Kidney (tissue), 14 donors: Measurements from ENCODE around the gene MYO16. TPM values are rescaled to one million over a fixed set of nuclear protein-coding genes. Genes with fewer than 3 reads are reported as not detected.

ENCODE experiments used
- DNase-seq, 5 donors: peaks; one replicate each; pipeline ENCODE4 v3.0.0-alpha.2; 2013 to 2020
- FAIRE-seq: peaks from 2 replicates; lab custom pipeline; 2012; peaks lifted over from hg19 to GRCh38; lab: Jason Lieb, UNC
- H3K27ac ChIP-seq, 2 donors: one replicate each; pipeline ENCODE4 v1.7.0; 2013; ENCODE audit warnings: low read depth in 2 of 2, low read length in 2 of 2, inconsistent platforms in 1 of 2
- H3K27me3 ChIP-seq: one replicate; pipeline ENCODE4 v1.7.1; 2013; ENCODE audit warnings: low read length, inconsistent platforms; ENCODE audit not compliant: control insufficient read depth, insufficient read depth
- H3K36me3 ChIP-seq, 3 donors: one replicate each; pipeline versions ENCODE4 v1.7.0 to v1.7.1; 2013; ENCODE audit warnings: low read length in 3 of 3, control low read depth in 1 of 3, inconsistent platforms in 1 of 3; ENCODE audit not compliant: insufficient read depth in 3 of 3, control insufficient read depth in 2 of 3
- H3K4me1 ChIP-seq, 3 donors: one replicate each; pipeline versions ENCODE4 v1.7.0 to v1.7.1; 2013; ENCODE audit warnings: low read length in 3 of 3, inconsistent platforms in 1 of 3, low read depth in 1 of 3; ENCODE audit not compliant: control insufficient read depth in 2 of 3, insufficient read depth in 2 of 3
- H3K4me3 ChIP-seq, 3 donors: one replicate each; pipeline versions ENCODE4 v1.7.0 to v1.8.1; 2013; ENCODE audit warnings: low read length in 3 of 3, control low read depth in 1 of 3, inconsistent platforms in 1 of 3
- H3K9ac ChIP-seq, 3 donors: one replicate each; pipeline versions ENCODE4 v1.7.0 to v1.7.1; 2013; ENCODE audit warnings: low read length in 3 of 3, control low read depth in 1 of 3, inconsistent platforms in 1 of 3
- H3K9me3 ChIP-seq, 3 donors: one replicate each; pipeline versions ENCODE4 v1.7.0 to v1.7.1; 2013; ENCODE audit warnings: low read length in 3 of 3, control low read depth in 1 of 3, inconsistent platforms in 1 of 3; ENCODE audit not compliant: control insufficient read depth in 2 of 3, insufficient read depth in 1 of 3
- intact Hi-C: fragments of 100-400 bp; cut with DNase I; formaldehyde crosslinking; loops from one replicate; pipeline ENCODE4 v1.11.1; 2022
- polyA plus RNA-seq: library from polyadenylated mRNA; stranded (reverse); fragments of 350-450 nt; fragmentation: Illumina TruSeq; extraction: RNeasy Lipid Tissue Mini Kit (QIAGEN cat#74804); gene quantifications from one replicate; pipeline ENCODE4 v1.2.3, GENCODE V29; 2014; ENCODE audit warnings: low read depth, low replicate concordance; ENCODE audit not compliant: insufficient read depth
- total RNA-seq: library from RNA; stranded (reverse); fragmentation: NEBNext Ultra II Directional; extraction: Animal tissue kit (Norgen Biotek cat#: 25700); gene quantifications from one replicate; pipeline ENCODE4 v1.2.1, GENCODE V29; 2021
- TF ChIP-seq, protein P1 (sequence below): IDR thresholded peaks from 3 replicates; pipeline ENCODE4 v1.5.1; 2012; ENCODE audit warnings: mild to moderate bottlenecking, moderate library complexity, borderline replicate concordance; ENCODE audit not compliant: insufficient read depth; ENCODE audit errors: extremely low read depth
- donor health status: control.
- donor health status: control.
- donor health status: control.
- donor health status: control.
- donor health status: control.
- donor health status: DM: yes; HTN: yes; CAD: no.
- donor health status: Normal renal cell carcinoma (clear cell type).

Gene MYO16
- total and polyA plus RNA-seq, 2 donors from 2014 or later: 0.22 to 0.43 TPM

DNA sequence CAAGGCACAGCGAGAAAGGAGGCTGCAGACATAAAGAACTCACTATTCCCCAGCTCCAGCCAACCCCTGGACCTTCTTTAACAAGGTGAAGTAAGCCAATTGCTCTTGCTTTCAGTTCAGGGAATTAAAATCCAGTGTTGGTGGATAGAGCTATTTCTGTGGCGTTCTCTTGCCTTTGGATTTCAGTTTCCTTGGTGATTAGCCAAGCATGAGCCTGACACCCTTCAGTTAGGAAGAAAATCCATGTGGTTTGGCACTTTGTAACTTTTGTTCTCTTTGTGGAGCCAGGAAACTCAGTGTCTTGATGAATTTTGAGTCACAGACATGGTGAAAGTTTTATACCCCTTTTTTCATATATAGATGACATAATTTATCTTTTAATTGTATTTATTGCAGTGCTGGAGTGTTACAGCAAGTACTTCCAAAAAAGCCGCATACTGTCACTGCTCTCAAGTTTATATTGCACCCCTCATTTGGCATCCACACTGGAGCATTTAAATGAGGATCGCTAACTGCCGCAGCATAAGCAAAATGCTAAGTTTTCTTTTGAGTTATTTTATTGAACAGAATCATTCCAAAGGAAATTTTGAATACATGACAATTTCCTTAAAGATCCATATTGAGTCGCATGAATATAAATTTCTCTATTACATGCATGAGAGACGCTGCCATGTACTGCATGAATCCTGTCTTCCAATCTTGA, 406.8 kb downstream of the MYO16 start:
- Histone ChIP-seq H3K9me3 (no peaks in the 10 kb centered on the region), H3K9ac (no peak overlapping the region), H3K36me3 (no peaks in the 10 kb centered on the region), H3K27me3 (no peaks in the 10 kb centered on the region), H3K4me3 (no peak overlapping the region), H3K4me1 (no peaks in the 10 kb centered on the region), H3K27ac (no peak overlapping the region)
- no peak for FAIRE-seq
- TF ChIP-seq, protein P1, sequence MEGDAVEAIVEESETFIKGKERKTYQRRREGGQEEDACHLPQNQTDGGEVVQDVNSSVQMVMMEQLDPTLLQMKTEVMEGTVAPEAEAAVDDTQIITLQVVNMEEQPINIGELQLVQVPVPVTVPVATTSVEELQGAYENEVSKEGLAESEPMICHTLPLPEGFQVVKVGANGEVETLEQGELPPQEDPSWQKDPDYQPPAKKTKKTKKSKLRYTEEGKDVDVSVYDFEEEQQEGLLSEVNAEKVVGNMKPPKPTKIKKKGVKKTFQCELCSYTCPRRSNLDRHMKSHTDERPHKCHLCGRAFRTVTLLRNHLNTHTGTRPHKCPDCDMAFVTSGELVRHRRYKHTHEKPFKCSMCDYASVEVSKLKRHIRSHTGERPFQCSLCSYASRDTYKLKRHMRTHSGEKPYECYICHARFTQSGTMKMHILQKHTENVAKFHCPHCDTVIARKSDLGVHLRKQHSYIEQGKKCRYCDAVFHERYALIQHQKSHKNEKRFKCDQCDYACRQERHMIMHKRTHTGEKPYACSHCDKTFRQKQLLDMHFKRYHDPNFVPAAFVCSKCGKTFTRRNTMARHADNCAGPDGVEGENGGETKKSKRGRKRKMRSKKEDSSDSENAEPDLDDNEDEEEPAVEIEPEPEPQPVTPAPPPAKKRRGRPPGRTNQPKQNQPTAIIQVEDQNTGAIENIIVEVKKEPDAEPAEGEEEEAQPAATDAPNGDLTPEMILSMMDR: no peak
- intact Hi-C loops: no loop called here
- peak in 1 of 5 donors; percentile 20 for DNase-seq

DNA sequence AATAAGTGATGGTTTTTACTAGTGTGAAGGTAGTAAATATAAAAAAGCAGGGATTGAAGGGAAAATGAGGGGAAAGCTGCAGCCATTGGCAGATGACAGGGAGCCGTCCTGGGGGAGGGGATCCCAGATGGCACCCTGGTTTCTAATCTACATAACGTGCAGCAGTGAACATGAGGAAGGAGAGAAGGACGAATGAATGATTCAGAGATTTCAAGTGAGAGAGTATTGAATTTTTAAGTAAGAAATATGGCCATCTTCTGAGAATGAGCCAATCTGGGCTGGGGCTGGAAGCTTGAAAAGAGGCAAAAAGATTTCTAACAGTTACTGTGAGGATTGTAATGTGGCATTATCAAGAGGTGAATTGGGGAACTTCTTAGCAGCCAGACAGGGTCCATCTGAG, 414.2 kb downstream of the MYO16 start:
- H3K9me3 ChIP-seq: no peaks in the 10 kb centered on the region
- TF ChIP-seq, protein P1: no peak
- H3K9ac ChIP-seq: no peak overlapping the region
- FAIRE-seq (no peak), DNase-seq (no peak)
- no peaks in the 10 kb centered on the region for H3K36me3 ChIP-seq
- H3K27ac ChIP-seq: no peak overlapping the region
- intact Hi-C loops: no loop called here
- no peaks in the 10 kb centered on the region for H3K27me3 ChIP-seq
- H3K4me3 ChIP-seq: no peak overlapping the region
- no peaks in the 10 kb centered on the region for H3K4me1 ChIP-seq

DNA sequence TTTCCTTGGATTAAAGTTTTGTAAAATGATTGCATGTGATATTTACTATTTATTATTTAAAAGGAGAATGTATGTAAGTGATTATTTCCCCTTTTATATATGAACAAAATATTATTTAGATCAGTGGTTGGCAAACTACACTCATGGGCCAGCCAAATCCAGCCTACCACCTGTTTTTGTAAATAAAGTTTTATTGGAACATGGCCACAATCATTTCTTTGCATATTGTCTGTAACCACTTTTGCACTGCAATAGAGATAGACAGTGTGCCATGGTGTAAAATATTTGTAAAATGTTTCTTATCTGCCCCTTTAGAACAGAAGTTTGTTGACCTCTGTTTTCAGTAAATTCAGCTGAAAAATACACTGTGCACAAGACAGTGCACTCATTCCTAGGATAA, 426.4 kb downstream of the MYO16 start:
- intact Hi-C loops: no loop called here
- no peaks in the 10 kb centered on the region for H3K9me3 ChIP-seq
- no peaks in the 10 kb centered on the region for H3K36me3 ChIP-seq
- H3K4me1 ChIP-seq: no peaks in the 10 kb centered on the region
- no peak for FAIRE-seq
- DNase-seq: no peak
- H3K27me3 ChIP-seq: no peaks in the 10 kb centered on the region
- H3K4me3 ChIP-seq: no peak overlapping the region
- no peak overlapping the region for H3K27ac ChIP-seq
- TF ChIP-seq, protein P1: no peak
- no peak overlapping the region for H3K9ac ChIP-seq
